Endodermal cell (in vitro differentiated cells): ENCODE results near the gene DHRS7B. TPM values are rescaled to one million over a fixed set of nuclear protein-coding genes. Genes with fewer than 3 reads are reported as not detected.
"Not testable (repeated sequence)": the region's sequence is repeated elsewhere in the genome, so short reads cannot be mapped to it uniquely, and the experiment has no call there.

ENCODE experiments used
- DNase-seq: peaks from one replicate; pipeline ENCODE4 v3.0.0-alpha.2; 2017
- H3K27ac ChIP-seq: 2 replicates; pipeline ENCODE4 v1.5.1; 2013; ENCODE audit warnings: mild to moderate bottlenecking, low read depth, low read length, moderate library complexity
- H3K27me3 ChIP-seq: 2 replicates; pipeline ENCODE4 v1.6.1; 2013; ENCODE audit warnings: mild to moderate bottlenecking, low read length, moderate library complexity; ENCODE audit not compliant: insufficient read depth, control insufficient read depth, poor library complexity, severe bottlenecking
- H3K36me3 ChIP-seq: 2 replicates; pipeline ENCODE4 v1.7.0; 2013; ENCODE audit warnings: mild to moderate bottlenecking, low read length, moderate library complexity; ENCODE audit not compliant: control insufficient read depth, insufficient read depth
- H3K4me1 ChIP-seq: one replicate; pipeline ENCODE4 v1.7.0; 2013; ENCODE audit warnings: low read length; ENCODE audit not compliant: control insufficient read depth, insufficient read depth
- H3K4me3 ChIP-seq: 2 replicates; pipeline ENCODE4 v1.5.1; 2013; ENCODE audit warnings: mild to moderate bottlenecking, low read length, moderate library complexity
- H3K9ac ChIP-seq: 2 replicates; pipeline ENCODE4 v1.6.1; 2013; ENCODE audit warnings: mild to moderate bottlenecking, low read length, moderate library complexity; ENCODE audit not compliant: poor library complexity, severe bottlenecking; ENCODE audit errors: extremely low read depth
- H3K9me3 ChIP-seq: 2 replicates; pipeline ENCODE4 v1.6.1; 2013; ENCODE audit warnings: mild to moderate bottlenecking, low read length, moderate library complexity; ENCODE audit not compliant: control insufficient read depth
- H3K27ac Mint-ChIP-seq: 2 replicates; pipeline ENCODE4 v1.8.0; 2020; ENCODE audit warnings: mixed read lengths
- H3K27me3 Mint-ChIP-seq: 2 replicates; pipeline ENCODE4 v1.8.0; 2021; ENCODE audit warnings: mild to moderate bottlenecking, mixed read lengths; ENCODE audit not compliant: insufficient read depth
- H3K36me3 Mint-ChIP-seq: 2 replicates; pipeline ENCODE4 v1.8.0; 2020; ENCODE audit warnings: low read depth, mixed read lengths
- H3K4me1 Mint-ChIP-seq: 2 replicates; pipeline ENCODE4 v1.8.0; 2020; ENCODE audit warnings: mixed read lengths
- H3K4me3 Mint-ChIP-seq: 2 replicates; pipeline ENCODE4 v1.8.0; 2020; ENCODE audit warnings: mild to moderate bottlenecking, moderate library complexity, mixed read lengths
- H3K9me3 Mint-ChIP-seq: 2 replicates; pipeline ENCODE4 v1.8.0; 2020; ENCODE audit warnings: mild to moderate bottlenecking, mixed read lengths
- CTCF ChIP-seq: fragments of 200-600 bp; sonication (generic); conservative IDR thresholded peaks from 2 replicates; pipeline ENCODE4 v1.5.0; 2021; ENCODE audit warnings: antibody characterized with exemption, mild to moderate bottlenecking
- WGBS, 2 experiments: methylation state at CpG; one replicate each; pipeline versions ENCODE4 v1.1.5 to v1.1.7; 2013; ENCODE audit warnings: missing lambda C conversion rate in 2 of 2, mixed read lengths in 1 of 2; ENCODE audit not compliant: insufficient coverage in 1 of 2, insufficient read length in 1 of 2; 5-methylcytosine and 5-hydroxymethylcytosine counted together
- total RNA-seq, 2 donors: library from RNA; stranded (reverse); fragmentation: NEBNext Ultra II Directional in 1 of 2; extraction: Animal tissue kit (Norgen Biotek cat#: 25700) in 1 of 2; gene quantifications; 2 replicates in 1 of 2; 3 replicates in 1 of 2; pipeline ENCODE4 v1.2.1, GENCODE V29; 2021

The DHRS7B gene
- total RNA-seq, 2 donors from 2014 or later = 20.8 to 24.2 TPM

DNA sequence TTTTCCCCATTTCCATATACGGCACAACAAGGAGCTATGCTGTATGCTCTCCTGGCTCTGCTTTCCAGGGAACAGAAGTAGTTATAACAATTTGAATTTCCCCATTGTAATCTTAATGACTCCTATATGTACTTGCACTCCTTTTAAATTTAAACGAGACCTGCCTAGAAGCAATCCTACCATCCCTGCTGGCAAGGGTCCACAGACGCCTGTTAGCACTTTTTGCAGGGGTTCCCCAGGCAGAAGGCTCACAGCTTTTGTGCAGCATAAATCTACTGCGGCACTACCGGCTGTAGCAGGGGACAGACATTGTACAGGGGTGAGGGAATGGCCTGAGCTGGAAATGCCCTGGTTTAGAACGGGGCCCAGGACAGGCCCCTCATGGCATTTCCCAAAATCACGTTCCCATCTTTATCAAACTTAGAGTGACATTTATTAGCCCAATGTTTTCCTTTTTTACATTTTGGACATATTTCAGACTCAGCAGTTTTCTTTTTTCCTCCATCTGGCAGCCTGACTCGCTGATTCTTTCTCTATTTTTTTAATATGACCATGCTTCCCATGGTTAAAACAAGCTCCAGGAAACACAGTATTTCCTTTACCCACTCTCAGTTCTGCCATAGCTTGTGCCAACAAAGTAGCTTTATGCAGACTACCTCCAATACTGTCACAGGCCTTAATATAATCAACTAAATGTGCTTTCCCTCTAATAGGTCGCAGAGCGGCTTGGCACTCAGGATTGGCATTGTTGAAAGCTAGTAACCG lies 48.6 kb upstream of the DHRS7B start:
- Mint-ChIP-seq H3K4me3 (no peak overlapping the region), H3K9me3 (peaks cover 22% of the 10 kb centered on the region), H3K36me3 (peaks cover 2% of the 10 kb centered on the region), H3K27me3 (peaks cover 7% of the 10 kb centered on the region), H3K27ac (no peak overlapping the region), H3K4me1 (peaks cover 4% of the 10 kb centered on the region)
- H3K27ac ChIP-seq = no peak overlapping the region
- no peaks in the 10 kb centered on the region for H3K36me3 ChIP-seq
- no peak overlapping the region for H3K4me3 ChIP-seq
- H3K27me3 ChIP-seq = no peaks in the 10 kb centered on the region
- WGBS, 2 experiments = 88 to 96% methylated on average over 9 to 11 of the region's 11 CpGs
- no peaks in the 10 kb centered on the region for H3K4me1 ChIP-seq
- H3K9me3 ChIP-seq = peaks cover 28% of the 10 kb centered on the region
- no peak for DNase-seq
- no peak for TF ChIP-seq CTCF
- H3K9ac ChIP-seq = no peak overlapping the region

GRCh38 chr17:21079196-21079595 lies 47.6 kb upstream of the DHRS7B start:
- Histone ChIP-seq H3K27me3 (no peaks in the 10 kb centered on the region), H3K4me3 (no peak overlapping the region), H3K27ac (no peak overlapping the region), H3K9me3 (peaks cover 28% of the 10 kb centered on the region), H3K36me3 (no peaks in the 10 kb centered on the region), H3K9ac (no peak overlapping the region), H3K4me1 (no peaks in the 10 kb centered on the region)
- DNase-seq = no peak
- Mint-ChIP-seq H3K4me3 (no peak overlapping the region), H3K36me3 (peaks cover 2% of the 10 kb centered on the region), H3K27ac (no peak overlapping the region), H3K9me3 (peaks cover 22% of the 10 kb centered on the region), H3K27me3 (peaks cover 7% of the 10 kb centered on the region), H3K4me1 (peaks cover 4% of the 10 kb centered on the region)
- no peak for TF ChIP-seq CTCF
- 96% methylated on average over 5 to 7 of the region's 7 CpGs for WGBS, 2 experiments

- Mint-ChIP-seq H3K27me3 (peaks cover 7% of the 10 kb centered on the region), H3K9me3 (peaks cover 36% of the 10 kb centered on the region), H3K4me1 (peaks cover 4% of the 10 kb centered on the region), H3K36me3 (peaks cover 2% of the 10 kb centered on the region), H3K4me3 (no peak overlapping the region), H3K27ac (no peak overlapping the region)
- Histone ChIP-seq H3K4me3 (no peak overlapping the region), H3K27me3 (no peaks in the 10 kb centered on the region), H3K36me3 (no peaks in the 10 kb centered on the region), H3K9me3 (peaks cover 28% of the 10 kb centered on the region), H3K4me1 (no peaks in the 10 kb centered on the region), H3K9ac (no peak overlapping the region), H3K27ac (no peak overlapping the region)
- no peak for TF ChIP-seq CTCF
- no peak for DNase-seq
- WGBS, 2 experiments = 86 to 89% methylated on average over 5 of the region's 5 CpGs
Observed at GRCh38 chr17:21082001-21082436, 44.7 kb upstream of the DHRS7B start.

- not testable (repeated sequence) for H3K27ac ChIP-seq, H3K36me3 ChIP-seq, H3K4me1 Mint-ChIP-seq, H3K27me3 ChIP-seq, H3K36me3 Mint-ChIP-seq, H3K9ac ChIP-seq, H3K4me1 ChIP-seq, H3K27me3 Mint-ChIP-seq, DNase-seq, H3K27ac Mint-ChIP-seq, H3K4me3 Mint-ChIP-seq, H3K4me3 ChIP-seq
- peaks cover 30% of the 10 kb centered on the region for H3K9me3 Mint-ChIP-seq
- H3K9me3 ChIP-seq = peaks cover 22% of the 10 kb centered on the region
- WGBS, 2 experiments = 100% methylated on average over 1 of the region's 1 CpG; no CpG with 5 or more reads in 1 of the 2 experiments
Observed at GRCh38 chr17:21085280-21085679, 41.5 kb upstream of the DHRS7B start.
